HUDEP-2 (cell line): ENCODE results near the gene MTMR11.
"Not testable (repeated sequence)": the region's sequence is repeated elsewhere in the genome, so short reads cannot be mapped to it uniquely, and the experiment has no call there.

Experiments
- DNase-seq, 76 experiments: peaks; one replicate each; lab custom pipeline; 2025; ENCODE audit not compliant: unreplicated experiment in 76 of 76; lab: John Stamatoyannopoulos, UW

MTMR11 gene

GRCh38 chr1:149936170-149936991 is at the start of gene MTMR11:
TSS of gene MTMR11 (minus strand) at chr1:149936879. CDS start at chr1:149936647, 232 bp downstream.
- peak in 10 of 76 experiments; percentile 7 to 30 (median 15) for DNase-seq

- no peak for DNase-seq
Observed at GRCh38 chr1:149979972-149980540, 43.4 kb upstream of the MTMR11 start.

GRCh38 chr1:149979245-149979971 is 42.7 kb upstream of the MTMR11 start:
- DNase-seq = no peak

GRCh38 chr1:149978547-149979023 is 41.9 kb upstream of the MTMR11 start:
- DNase-seq = peak in 1 of 76 experiments; percentile 3

- no peak for DNase-seq
Observed at GRCh38 chr1:149977345-149977744, 40.7 kb upstream of the MTMR11 start.

GRCh38 chr1:149972547-149972946 is 35.9 kb upstream of the MTMR11 start:
- no peak for DNase-seq

GRCh38 chr1:149967646-149968045 is 31.0 kb upstream of the MTMR11 start:
- no peak for DNase-seq

GRCh38 chr1:149967041-149967440 is 30.4 kb upstream of the MTMR11 start:
- no peak for DNase-seq

GRCh38 chr1:149966405-149966804 is 29.7 kb upstream of the MTMR11 start:
- DNase-seq = no peak

- no peak for DNase-seq
Observed at GRCh38 chr1:149965440-149965839, 28.8 kb upstream of the MTMR11 start.

- DNase-seq = no peak
Observed at GRCh38 chr1:149963358-149963757, 26.7 kb upstream of the MTMR11 start.

GRCh38 chr1:149962736-149963135 is 26.1 kb upstream of the MTMR11 start:
- no peak for DNase-seq

GRCh38 chr1:149962039-149962647 is 25.5 kb upstream of the MTMR11 start:
- peak in 48 of 76 experiments; percentile 1 to 71 (median 26) for DNase-seq

- not testable (repeated sequence) for DNase-seq
Observed at GRCh38 chr1:149957548-149957947, 20.9 kb upstream of the MTMR11 start.

- DNase-seq = no peak
Observed at GRCh38 chr1:149949911-149950310, 13.2 kb upstream of the MTMR11 start.

GRCh38 chr1:149945206-149945605 is 8.5 kb upstream of the MTMR11 start:
- no peak for DNase-seq

GRCh38 chr1:149942885-149943284 is 6.2 kb upstream of the MTMR11 start:
- no peak for DNase-seq

GRCh38 chr1:149942207-149942606 is 5.5 kb upstream of the MTMR11 start:
- no peak for DNase-seq

- DNase-seq = no peak
Observed at GRCh38 chr1:149940427-149940826, 3.7 kb upstream of the MTMR11 start.

GRCh38 chr1:149938668-149939003 is 2.0 kb upstream of the MTMR11 start:
- not testable (repeated sequence) for DNase-seq

GRCh38 chr1:149937759-149938158 is 1.1 kb upstream of the MTMR11 start:
- peak in 1 of 76 experiments; percentile 11 for DNase-seq
